NAMALWA (cell line): ENCODE results near the gene WBP2NL.
"Not testable (repeated sequence)": the region's sequence is repeated elsewhere in the genome, so short reads cannot be mapped to it uniquely, and the experiment has no call there.

Experiments used
- DNase-seq: peaks from one replicate; pipeline ENCODE4 v3.0.0-alpha.2; 2015; ENCODE audit warnings: low spot score

WBP2NL gene, protein sequence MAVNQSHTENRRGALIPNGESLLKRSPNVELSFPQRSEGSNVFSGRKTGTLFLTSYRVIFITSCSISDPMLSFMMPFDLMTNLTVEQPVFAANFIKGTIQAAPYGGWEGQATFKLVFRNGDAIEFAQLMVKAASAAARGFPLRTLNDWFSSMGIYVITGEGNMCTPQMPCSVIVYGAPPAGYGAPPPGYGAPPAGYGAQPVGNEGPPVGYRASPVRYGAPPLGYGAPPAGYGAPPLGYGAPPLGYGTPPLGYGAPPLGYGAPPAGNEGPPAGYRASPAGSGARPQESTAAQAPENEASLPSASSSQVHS

DNA sequence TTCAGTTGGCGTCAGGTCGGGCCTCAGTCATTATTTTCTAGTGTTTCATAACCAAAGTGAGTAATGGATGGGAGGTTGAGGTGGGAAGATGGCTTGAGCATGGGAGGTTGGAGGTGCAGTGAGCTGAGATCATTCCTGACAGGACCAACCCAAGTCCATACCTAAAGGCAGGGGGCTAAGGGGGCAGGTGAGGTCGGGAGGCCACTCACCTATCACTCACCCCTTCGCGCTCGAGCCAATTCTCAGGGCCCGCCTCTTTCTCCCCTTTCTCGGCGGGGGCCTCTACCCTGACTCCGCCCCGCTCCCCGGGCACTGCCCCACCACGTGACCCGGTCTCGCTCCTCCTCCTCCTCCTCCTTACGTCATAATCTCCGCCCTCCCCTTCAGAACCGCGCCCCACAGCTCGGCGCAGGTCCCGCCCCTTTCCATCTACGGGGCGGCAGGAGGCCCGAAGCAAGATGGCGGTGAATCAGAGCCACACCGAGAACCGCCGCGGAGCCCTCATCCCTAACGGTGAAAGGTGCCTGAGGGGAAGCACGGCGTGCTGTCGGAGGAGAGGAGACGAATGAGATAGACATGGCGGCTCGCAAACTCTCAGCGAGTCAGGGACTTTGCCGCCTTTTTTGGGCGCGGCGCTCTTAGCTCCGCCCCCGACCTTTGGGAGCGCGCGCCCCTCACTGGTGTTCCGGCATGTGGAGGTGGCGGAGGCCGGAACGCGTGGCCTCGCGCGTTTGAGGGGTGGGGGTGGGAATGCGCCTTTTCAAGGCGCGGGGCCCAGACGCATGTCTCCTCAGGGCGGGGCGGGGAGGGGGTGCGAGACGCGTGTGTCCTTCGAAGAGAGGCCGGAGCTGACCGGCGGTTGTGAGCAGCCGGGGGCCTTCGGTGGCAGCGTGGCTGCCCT, at the start of gene WBP2NL:
Gene WBP2NL, plus strand, starts transcription at position 428 of the 901 bp plus-strand sequence. Its CDS starts 31 bp downstream, at position 459.
- DNase-seq, result peak; percentile 87

DNA sequence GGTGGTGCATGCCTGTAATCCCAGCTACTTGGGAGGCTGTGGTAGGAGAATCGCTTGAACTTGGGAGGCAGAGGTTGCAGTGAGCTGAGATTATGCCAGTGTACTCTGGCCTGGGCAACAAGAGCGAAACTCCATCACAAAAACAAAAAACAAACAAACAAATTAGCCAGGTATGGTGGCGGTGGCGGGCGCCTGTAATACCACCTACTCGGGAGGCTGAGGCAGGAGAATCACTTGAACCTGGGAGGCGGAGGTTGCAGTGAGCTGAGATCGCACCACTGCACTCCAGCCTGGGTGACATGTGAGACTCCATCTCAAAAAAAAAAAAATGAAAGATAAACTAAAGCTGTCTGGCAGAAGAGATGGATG, 49.7 kb upstream of the WBP2NL start:
- DNase-seq, result not testable (repeated sequence)

DNA sequence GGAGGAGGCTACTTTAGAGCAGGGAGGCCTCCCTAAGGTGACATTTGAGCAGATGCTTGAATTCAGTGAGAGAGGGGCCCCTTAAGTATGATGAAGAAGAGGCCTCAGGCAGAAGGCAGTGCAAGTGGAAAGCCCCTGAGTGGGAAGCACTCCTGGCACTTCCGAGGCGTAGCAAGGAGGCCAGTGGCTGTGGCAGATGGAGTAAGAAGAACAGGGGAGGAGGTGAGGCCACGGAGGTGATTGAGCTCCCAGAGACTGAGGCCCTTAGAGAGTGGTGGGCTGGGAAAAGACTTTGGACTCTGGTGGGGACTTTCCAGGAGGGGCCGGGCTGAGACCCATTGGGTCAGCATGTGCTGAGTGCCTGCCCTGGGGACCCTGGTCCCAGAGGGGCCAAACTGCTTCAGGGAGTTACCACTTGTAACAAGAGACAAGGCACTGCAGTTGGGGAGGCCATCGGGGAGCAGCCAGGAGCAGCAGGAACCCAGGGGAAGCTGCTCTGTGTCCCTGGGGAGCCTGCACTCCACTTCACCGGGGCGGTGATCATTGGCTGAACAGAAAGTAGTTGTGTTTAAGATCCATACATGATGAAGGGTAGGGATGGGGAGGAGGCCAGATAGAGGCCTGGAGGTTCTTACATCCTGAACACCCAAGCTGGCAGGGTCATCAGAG, 49.2 kb upstream of the WBP2NL start:
- DNase-seq, result no peak

DNA sequence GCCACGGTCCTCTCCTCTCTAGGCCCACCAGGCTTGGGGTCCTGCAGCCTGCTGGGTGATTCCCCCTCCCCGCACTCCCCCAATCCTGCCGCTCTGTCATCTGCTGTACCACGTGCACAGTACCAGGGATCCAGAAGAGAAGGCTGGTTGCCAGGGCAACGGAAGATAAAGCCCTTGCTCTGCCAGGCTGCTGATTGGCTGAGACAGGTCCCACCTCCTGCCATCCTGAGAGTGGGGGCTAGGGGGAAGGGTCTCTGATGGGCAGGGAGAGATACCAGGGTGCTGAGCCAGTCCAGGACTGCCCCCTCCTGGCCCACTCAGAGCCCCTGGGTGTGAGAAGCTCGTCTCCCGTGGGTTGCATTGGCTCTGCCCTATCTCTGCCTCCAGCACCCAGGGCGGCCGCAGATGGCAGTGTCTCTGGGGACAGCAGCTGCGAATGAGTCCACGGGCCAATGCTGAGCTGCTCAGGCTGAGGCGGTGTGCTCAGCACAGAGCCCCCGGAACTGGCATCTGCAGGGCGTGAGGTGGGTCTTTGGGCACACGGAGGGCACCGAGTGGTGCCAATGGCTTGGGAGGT, 46.6 kb upstream of the WBP2NL start, which contains the start of gene SMIM45:
Gene SMIM45, plus strand, starts transcription at position 253 of the 577 bp plus-strand sequence.
- DNase-seq, result peak; percentile 91

DNA sequence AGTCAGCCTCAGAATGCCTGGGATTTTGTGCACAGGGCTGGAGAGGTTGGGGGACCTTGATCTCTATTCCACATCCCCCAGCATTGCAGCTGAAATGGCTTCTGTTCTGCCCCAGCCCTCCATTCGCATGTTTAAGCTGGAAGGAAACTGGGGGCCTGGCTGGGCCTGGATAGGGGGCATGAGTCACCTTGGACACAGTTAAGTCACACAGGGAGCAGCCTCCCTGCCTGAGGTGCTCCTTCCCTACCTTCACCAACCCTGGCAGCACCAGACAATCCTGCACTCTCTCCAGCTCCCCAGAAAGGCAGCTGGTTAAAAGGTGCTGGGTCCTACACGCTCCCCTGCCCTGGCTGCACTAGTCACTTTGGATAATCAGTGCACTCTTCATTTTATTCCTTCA, 45.9 kb upstream of the WBP2NL start:
- DNase-seq, result no peak

DNA sequence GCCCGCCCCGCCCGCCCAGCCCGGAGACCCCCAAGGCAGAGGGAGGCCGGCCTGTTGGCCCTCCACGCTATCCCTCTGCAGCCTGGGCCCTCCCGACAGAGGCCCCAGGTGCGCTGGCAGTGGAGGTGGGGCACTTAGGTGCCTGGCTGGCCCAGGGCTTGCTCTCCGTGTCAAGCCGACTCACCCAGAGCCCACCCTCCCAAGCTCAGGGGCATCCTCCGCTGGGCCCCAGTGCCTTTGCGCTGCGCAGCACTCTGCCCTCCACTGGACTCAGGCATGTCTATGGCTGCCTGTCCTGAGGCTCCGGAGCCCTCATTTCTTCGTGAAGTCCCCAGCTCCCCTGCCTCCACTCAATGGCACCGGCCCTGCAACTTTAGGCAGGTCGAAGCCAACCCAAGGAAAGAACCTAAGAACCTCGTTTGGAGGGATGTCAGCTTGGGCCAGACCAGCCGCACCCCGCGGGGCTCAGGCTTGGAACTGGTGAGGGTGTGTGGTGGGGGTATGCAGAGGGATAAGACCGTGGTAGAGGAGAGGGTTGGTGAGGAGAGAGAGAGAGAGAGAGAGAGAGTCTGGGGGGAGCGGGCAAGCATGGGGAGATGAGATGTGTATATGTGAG, 40.5 kb upstream of the WBP2NL start:
- DNase-seq, result no peak

DNA sequence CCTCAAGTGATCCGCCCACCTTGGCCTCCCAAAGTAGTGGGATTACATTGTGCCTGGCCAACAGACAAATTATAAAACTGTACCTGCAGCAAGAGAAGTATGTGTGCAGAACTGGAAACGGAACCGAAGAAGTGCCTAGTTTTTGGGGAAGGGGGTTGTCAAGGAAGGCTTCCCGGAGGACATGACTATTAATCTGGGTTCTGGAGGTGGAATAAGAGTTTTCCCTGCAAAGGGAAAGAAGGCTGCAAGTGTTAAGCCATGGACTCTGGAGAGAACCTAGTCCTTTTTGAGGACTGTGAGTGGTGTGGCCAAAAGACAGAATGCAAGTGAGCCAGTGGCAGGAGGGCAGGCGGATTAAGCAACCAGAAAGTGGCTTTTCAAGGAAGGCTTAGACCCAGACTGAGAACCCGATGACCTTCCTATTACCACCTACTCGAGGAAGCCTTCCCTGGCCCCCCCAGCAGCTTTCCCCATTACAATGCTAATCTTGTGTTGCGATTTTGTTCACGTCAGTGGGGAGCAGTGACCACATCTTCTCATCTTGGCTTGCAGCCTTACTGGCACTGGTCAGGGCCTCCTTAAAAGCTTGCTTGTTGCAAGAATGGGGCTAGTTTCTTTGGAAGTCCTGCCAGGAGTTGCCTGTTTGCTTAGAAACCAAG, 35.0 kb upstream of the WBP2NL start:
- no peak for DNase-seq

DNA sequence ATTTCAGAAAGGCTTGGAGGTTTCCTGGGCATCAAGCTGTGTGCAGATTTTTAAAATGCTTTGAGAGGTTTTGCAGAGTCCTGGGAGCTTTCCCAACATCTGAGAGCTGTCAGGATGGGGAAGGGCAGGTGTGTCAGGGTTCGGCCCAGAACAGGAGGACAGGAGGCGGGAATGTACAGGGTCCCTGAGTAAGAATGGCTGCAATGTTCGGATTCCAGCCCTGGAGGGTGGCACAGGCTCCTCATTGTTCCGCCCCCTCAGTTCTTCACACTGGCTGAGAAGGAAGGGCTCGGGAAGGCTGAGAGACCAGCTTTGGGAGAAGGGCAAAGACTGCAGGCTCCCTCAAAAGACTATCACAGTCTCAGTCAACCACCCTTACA, 34.5 kb upstream of the WBP2NL start:
- no peak for DNase-seq

DNA sequence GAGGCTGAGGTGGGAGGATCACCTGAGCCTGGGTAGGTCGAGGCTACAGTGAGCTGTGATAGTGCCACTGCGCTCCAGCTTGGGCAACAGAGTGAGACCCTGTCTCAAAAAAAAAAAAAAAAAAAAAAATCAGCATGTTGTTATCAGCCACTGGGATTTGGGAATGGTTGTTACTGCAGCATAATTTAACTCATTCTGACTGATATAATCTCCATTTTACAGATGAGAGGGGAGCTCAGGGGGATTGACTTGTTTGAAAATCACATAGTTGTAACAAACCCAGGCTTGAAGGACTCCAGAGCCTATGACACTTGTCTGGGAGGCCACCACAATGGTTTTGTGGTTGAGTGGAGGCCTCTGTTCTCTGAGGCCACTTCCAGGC, 32.4 kb upstream of the WBP2NL start:
- DNase-seq, result no peak

DNA sequence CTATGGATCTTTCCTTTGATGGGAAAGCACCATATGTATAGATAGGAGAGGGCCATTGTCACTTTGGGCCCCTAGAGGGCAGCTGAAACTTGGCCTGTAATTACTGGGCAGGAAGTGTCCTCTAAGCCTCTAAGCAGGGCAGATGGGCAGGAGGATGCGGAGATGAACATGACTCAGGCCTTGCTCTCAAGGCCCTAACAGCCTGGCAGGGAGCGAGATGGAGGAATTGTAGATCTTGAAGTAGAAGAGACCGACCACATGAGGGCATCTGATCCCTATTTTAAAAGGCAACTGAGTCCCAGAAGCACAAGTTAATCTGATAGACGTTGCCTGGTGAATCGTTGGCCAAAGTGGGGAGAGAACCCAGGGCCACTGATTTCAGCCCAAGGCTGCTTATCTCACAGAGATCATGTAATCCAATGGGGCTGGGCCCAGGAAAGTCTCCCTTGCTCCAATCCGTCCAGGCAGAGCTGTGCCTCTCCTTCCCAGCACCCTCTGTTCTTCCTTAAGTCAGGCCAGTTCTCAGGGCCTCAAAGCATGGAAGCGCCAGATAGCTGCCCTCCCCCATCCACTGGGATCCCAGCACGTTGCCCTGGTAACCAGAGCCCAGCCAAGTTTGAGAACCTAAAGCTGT, 31.9 kb upstream of the WBP2NL start:
- DNase-seq, result peak; percentile 72

DNA sequence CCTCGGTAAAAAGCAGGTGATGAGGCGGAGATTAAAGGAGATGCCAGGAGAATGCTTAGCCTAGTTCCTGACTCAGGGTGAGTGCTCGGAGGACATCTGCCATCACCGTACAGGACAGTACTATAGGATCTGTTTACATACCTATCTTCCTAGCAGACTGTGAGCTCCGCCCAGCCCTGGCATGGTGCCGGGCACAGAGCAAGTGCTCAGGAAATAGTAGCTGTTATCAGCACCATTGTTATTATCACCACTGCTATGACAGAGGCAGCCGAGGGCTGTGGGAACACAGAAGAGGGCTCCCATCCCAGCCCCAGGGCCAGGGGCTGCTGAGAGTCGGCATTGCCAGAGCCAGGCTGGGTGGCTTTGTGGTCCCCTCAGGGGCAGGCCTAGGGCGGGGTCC, 30.0 kb upstream of the WBP2NL start:
- DNase-seq, result no peak

DNA sequence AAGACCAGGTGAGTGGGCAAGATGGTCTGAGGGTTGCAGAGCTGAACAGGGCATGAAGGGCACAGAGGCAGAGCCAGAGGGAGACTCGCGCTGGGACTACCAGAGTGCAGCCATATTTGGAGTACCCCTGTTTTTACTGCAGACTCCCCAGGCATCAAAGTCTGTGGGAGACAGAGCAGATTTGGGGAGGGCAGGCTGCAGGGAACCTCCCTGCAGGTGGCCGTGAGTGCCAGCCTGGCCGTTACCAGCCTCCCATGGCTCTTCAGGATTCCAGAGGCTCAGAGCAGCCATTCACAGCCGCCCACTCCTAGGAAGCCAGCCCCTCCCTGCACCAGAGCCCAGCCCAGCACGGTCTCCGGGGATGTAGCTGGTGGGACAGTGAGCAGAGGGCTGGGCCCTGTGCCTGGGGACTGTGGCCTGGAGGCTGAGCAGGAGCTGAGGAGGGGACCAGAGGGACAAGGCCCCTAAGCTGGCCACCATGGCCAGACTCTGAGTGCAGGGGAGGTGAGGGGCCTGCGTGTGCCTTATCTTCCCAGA, 29.4 kb upstream of the WBP2NL start, which contains the start of gene SEPTIN3:
Gene SEPTIN3, plus strand, starts transcription at position 334 of the 537 bp plus-strand sequence. CDS start 2,050 bp downstream, outside the sequence.
- no peak for DNase-seq

DNA sequence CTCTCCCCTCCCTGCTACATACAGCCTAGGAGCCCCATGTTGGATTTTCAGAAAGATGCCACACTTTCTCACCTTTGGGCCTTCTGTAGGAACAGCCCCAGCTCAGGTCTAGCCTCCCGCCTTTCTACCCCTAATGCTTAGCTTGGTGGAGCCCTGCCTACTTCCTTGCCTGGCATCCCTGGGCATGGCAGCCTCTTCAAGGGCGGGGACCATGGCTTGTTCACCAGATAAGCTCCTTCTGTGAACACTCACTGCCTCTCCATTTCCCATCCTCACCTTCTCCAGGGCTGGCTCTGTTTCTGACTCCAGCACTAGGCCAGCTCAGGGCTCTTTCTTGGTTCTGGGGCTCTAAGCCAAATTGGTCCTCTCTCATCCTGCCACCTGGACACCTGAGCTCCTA, 28.0 kb upstream of the WBP2NL start:
- no peak for DNase-seq

DNA sequence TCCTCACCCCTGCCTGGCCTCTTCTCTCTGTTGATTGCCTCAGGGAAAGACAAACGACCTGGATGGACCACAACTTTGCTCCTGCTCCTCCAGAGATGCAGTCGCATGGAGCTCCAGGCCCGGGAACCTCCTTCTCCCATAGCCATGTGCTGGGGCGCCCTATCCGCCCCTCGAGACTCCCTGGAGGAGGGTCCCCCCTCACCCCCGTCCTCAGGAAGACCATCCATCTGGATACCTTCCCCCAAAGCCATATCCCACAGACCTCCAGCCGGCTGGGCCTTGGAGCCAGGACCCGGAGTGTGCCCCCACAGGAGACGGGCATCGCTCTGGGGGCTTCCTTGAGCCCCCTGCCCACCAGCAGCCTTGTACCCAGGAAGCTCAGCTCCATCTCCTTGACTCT, 27.2 kb upstream of the WBP2NL start:
- no peak for DNase-seq

DNA sequence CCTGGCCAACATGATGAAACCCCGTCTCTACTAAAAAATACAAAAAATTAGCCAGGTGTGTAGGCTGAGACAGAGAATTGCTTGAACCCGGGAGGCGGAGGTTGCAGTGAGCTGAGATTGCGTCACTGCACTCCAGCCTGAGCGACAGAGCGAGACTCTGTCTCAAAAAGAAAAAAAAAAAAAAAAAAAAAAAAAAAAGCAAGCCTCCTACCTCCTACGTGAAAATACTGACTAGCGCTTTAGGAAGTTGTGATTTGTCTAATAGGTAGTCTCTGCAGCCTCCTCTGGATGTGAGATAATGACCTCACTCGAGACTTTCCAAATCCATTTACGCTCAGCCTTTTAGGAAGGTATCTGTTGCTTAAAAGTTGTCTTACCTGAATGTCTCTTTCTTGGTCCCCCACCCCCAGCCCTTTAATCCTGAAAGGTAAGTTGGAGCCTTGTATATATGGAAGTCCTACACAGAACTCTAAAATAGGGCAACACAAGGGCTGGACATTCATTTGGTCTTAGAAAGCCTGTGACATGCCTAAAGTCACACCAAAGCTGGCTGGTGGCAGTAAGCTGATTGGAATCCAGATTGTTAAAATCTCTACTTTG, 23.8 kb upstream of the WBP2NL start:
- peak; percentile 36 for DNase-seq

DNA sequence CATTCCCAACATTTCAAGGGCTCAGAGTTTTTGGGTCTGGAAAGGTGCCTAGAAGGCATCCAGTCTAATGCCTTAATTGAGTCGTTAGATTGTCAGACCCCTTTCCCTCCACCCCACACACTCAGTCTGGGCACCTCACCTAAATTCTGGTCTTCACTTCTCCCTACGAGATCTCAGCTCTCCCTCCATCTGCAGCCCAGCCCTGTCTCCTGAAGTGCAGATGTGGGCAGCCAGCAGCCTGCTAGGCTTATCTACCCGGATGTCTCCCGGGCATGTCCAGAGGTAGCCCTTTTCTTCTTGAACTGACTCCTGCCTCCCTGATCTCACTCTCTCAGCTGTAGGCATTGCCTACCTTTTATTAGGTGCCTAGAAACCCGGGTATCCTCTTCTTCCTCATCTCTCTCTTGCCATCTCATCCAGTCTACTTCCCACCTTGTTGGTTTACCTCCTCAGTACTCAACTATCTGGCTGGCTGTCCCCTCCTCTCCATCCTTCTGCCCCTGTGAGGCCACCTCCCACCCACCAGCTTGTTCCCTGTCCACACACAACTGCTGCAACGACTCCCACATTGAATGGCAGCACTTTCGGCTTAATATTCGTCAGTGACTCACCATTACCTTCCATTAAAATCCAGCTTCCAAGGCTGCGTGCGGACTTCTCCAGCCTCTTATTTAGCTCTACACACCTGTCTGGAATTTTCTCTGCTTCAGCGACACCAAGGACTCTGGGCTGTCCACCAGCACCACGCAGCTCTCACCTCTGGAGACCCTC, 23.1 kb upstream of the WBP2NL start:
- DNase-seq, result no peak

DNA sequence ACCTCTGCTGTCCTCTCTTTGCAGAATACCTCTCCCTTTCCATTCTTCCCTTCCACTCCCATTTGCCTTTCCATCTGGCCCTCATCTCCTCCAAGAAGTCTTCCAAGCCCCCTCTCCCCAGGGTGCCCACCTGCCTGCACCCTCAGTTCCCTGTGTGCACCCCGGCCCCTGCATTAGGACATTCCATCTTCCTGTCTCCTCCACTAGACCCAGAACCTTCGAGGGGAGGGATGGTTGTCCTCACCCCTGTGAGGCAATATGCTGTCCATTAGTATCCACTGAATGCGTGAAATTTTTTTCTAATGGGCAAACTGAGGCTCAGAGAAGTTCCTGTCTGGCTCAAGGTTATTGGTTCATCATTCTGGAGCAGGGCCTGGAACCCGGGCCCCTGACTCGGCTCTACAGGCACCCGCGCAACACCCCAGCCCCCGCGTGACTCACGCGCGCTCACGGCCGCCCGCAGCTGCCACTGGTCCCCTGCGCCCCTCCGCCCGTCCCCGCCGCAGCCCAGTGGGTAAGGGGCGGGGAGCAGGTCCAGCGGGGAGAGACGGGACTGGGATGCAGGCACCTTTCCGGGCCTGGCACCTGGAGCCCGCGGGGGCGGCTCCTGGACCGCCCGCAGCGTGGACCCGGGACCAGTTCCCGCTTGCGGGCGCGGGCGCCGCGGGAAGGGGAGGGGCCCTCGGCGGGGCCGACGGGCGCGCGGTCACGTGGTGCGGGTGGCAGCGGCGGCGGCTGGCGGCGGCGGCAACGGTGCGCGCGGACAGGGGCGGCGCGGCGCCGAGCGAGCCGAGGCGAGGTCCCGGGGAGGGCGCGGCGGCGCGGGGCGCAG, 22.3 kb upstream of the WBP2NL start:
- DNase-seq, result peak; percentile 17

DNA sequence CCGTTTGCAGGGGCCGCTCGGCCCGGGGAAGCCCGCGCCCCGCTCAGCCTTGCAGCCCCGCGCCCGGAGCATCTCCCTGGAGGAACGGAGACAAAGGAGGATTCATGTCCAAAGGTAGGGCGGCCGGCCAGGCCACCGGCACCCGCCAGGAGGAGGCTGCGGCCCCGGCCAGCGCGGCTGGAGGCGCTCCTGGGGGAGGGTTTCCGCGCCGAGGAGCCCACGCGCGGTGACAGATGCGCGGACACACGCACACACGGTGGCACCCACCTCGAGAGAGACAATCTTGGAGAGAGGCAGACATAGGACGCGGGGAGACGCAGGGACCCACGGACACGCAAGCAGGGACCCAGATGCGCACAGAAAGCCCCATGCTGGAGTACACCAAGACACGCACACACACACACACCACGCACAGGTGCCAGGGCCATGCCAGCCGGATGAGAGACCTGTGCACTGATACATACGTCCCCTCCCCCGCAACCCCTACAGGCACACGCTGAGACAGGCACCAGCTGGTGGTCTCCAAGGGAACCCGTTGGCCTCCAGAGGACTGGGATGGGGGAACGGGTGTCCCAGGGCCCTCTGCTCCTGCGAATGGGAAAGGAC, 21.5 kb upstream of the WBP2NL start:
- DNase-seq, result no peak
